GDM1 (cell line): Measurements from ENCODE around the gene RAD51C.
"Not testable (repeated sequence)": the region's sequence is repeated elsewhere in the genome, so short reads cannot be mapped to it uniquely, and the experiment has no call there.

ENCODE experiments used
- DNase-seq: peaks from one replicate; lab custom pipeline; 2025; lab: John Stamatoyannopoulos, UW

RAD51C gene

GRCh38 chr17:58747674-58748073 is 55.3 kb downstream of the RAD51C start:
- no peak for DNase-seq

- not testable (repeated sequence) for DNase-seq
These were observed 57.2 kb downstream of the RAD51C start for GRCh38 chr17:58749627-58750026.

- no peak for DNase-seq
These were observed 60.6 kb downstream of the RAD51C start for GRCh38 chr17:58753026-58753425.

- no peak for DNase-seq
These were observed 62.8 kb downstream of the RAD51C start for GRCh38 chr17:58755269-58755576.

- DNase-seq = no peak
These were observed 63.3 kb downstream of the RAD51C start, which contains the start of gene PPM1E for GRCh38 chr17:58755577-58756245. Gene PPM1E, plus strand, starts transcription at chr17:58755854.

- DNase-seq = no peak
These were observed 64.1 kb downstream of the RAD51C start for GRCh38 chr17:58756246-58757161.

- no peak for DNase-seq
These were observed 64.8 kb downstream of the RAD51C start for GRCh38 chr17:58757162-58757613.

- no peak for DNase-seq
These were observed 66.5 kb downstream of the RAD51C start for GRCh38 chr17:58758890-58759289.

GRCh38 chr17:58759522-58759921 is 67.1 kb downstream of the RAD51C start:
- no peak for DNase-seq

- no peak for DNase-seq
These were observed 67.8 kb downstream of the RAD51C start for GRCh38 chr17:58760248-58760647.

- no peak for DNase-seq
These were observed 70.9 kb downstream of the RAD51C start for GRCh38 chr17:58763263-58763662.

- DNase-seq = no peak
These were observed 72.0 kb downstream of the RAD51C start for GRCh38 chr17:58764373-58764772.

GRCh38 chr17:58778482-58778881 is 86.1 kb downstream of the RAD51C start:
- DNase-seq = not testable (repeated sequence)

- no peak for DNase-seq
These were observed 87.0 kb downstream of the RAD51C start for GRCh38 chr17:58779446-58779845.

- no peak for DNase-seq
These were observed 91.0 kb downstream of the RAD51C start for GRCh38 chr17:58783380-58783779.

GRCh38 chr17:58785097-58785496 is 92.7 kb downstream of the RAD51C start:
- DNase-seq = no peak
